GM12872 (cell line): Measurements from ENCODE around the gene MRPL44.

ENCODE experiments used
- CTCF ChIP-seq: IDR thresholded peaks from 3 replicates; pipeline ENCODE4 v1.5.1; 2011; ENCODE audit warnings: low read depth, mild to moderate bottlenecking, low read length, moderate library complexity; ENCODE audit not compliant: insufficient read depth

The MRPL44 gene

GRCh38 chr2:223978451-223978850, 21.2 kb downstream of the MRPL44 start:
- no peak for TF ChIP-seq CTCF

GRCh38 chr2:223979730-223980396, 22.6 kb downstream of the MRPL44 start:
- no peak for TF ChIP-seq CTCF

GRCh38 chr2:223980397-223980735, 23.1 kb downstream of the MRPL44 start:
- TF ChIP-seq CTCF = no peak

- TF ChIP-seq CTCF = no peak
Measured at GRCh38 chr2:223980803-223981202, 23.5 kb downstream of the MRPL44 start.

GRCh38 chr2:223981241-223981640, 24.0 kb downstream of the MRPL44 start:
- no peak for TF ChIP-seq CTCF

- peak; percentile 25; the same call in 1 of the 3 replicates for TF ChIP-seq CTCF
Measured at GRCh38 chr2:223989206-223989855, 32.1 kb downstream of the MRPL44 start.

- TF ChIP-seq CTCF = no peak
Measured at GRCh38 chr2:223989856-223990232, 32.6 kb downstream of the MRPL44 start.
